ENCODE data around the gene SF3B3. TPM values are rescaled to one million over a fixed set of nuclear protein-coding genes. Genes with fewer than 3 reads are reported as not detected.
A peak's percentile ranks its signal among the peaks of the same experiment; 100 is the strongest.

The SF3B3 gene
- total and polyA plus RNA-seq, 2 of the 13 experiments (the other 11 are each of a cell fraction or from before 2014, with no cell fraction given): 157 to 500 TPM

DNA sequence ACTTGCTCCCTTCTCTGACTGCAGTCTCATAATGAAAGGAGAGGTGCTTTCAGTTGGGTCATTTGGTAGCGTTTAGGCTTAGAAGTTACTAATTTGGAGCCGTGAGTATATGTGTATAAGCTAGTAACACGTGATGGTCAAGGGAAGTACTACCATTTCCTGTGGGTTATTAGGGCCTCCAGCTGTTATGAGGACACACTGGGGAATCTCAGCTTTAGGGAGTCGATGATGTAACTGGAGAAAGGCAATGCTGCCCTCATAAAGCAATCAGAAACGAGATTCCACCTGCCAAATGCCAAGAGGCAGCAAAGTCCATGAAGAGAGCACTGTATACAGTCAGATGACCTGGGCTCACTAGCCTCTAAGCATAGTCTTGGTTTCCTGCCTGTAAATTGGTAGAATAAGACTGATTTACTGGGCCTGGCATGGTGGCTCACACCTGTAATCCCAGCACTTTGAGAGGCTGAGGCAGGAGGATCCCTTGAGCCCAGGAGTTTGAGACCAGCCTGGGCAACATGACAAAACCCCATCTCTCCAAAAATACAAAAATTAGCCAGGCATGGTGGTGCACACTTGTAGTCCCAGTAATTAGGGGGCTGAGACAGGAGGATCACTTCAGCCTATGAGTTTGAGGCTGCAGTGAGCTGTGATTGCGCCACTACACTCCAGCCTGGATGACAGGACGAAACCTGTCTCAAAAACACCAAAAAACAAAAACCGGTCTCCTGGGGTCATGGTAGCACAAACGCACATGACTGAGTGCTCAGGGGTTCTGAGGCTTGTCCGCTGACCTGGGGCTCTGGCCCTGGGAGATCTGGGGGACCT, 53.0 kb downstream of the SF3B3 start (continued):
- TF ChIP-seq MTERF4 (CRISPR knock-in tag; IDR thresholded peaks at IDR 0.05) (no peak), ZNF704 (CRISPR knock-in tag; IDR thresholded peaks at IDR 0.05; ENCODE audit: borderline replicate concordance) (no peak), ETV6 (CRISPR knock-in tag; conservative IDR thresholded peaks at IDR 0.05) (no peak), ZNF12 (CRISPR knock-in tag; IDR thresholded peaks at IDR 0.05) (no peak), ZNF607 (CRISPR knock-in tag; IDR thresholded peaks at IDR 0.05; ENCODE audit: borderline replicate concordance) (no peak), NFYC (CRISPR knock-in tag; IDR thresholded peaks at IDR 0.05) (no peak), U2AF2 (IDR thresholded peaks at IDR 0.05; ENCODE audit: low read depth, low read length) (no peak), TEAD2 (CRISPR knock-in tag; IDR thresholded peaks at IDR 0.05) (no peak), GMEB2 (CRISPR knock-in tag; IDR thresholded peaks at IDR 0.05; ENCODE audit: low read depth) (no peak), MEF2D (CRISPR knock-in tag; IDR thresholded peaks at IDR 0.05) (no peak), SALL2 (CRISPR knock-in tag; IDR thresholded peaks at IDR 0.05) (no peak), SMYD3 (CRISPR knock-in tag; IDR thresholded peaks at IDR 0.05) (0 out of 2 replicates have a peak, but pooled peaks have one; percentile 7), KIAA2018 (CRISPR knock-in tag; IDR thresholded peaks at IDR 0.05; ENCODE audit: borderline replicate concordance) (no peak), ZFP62 (CRISPR knock-in tag; IDR thresholded peaks at IDR 0.05) (no peak), ZFP36L1 (CRISPR knock-in tag; IDR thresholded peaks at IDR 0.05) (no peak), TAF1 (CRISPR knock-in tag; IDR thresholded peaks at IDR 0.05) (no peak)
- TF ChIP-seq, protein P1, sequence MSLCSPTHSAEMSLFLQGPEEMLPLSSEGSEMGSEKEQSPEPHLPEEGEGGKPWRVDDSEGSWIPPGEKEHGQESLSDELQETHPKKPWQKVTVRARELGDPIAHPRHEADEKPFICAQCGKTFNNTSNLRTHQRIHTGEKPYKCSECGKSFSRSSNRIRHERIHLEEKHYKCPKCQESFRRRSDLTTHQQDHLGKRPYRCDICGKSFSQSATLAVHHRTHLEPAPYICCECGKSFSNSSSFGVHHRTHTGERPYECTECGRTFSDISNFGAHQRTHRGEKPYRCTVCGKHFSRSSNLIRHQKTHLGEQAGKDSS (CRISPR knock-in tag; IDR thresholded peaks at IDR 0.05; ENCODE audit: borderline replicate concordance, low read depth): no peak
